Uterus (tissue), 4 donors: ENCODE measurements around the gene DYNAP. TPM values are rescaled to one million over a fixed set of nuclear protein-coding genes. Genes with fewer than 3 reads are reported as not detected.

Experiments
- DNase-seq, 2 donors: peaks; one replicate each; pipeline ENCODE4 v3.0.0-alpha.2; 2019 to 2020
- H3K27ac ChIP-seq, 2 donors: fragments of 200-600 bp; sonication (generic); 1 replicate in 1 of 2; 2 replicates in 1 of 2; pipeline ENCODE4 v1.5.1; 2016 to 2018
- H3K27me3 ChIP-seq, 2 donors: fragments of 200-600 bp; sonication (generic); one replicate each; pipeline ENCODE4 v1.5.1; 2018 to 2019; ENCODE audit warnings: control low read depth in 1 of 2
- H3K36me3 ChIP-seq, 2 donors: fragments of 200-600 bp; sonication (generic); one replicate each; pipeline ENCODE4 v1.5.1; 2019; ENCODE audit warnings: control low read depth in 1 of 2
- H3K4me1 ChIP-seq, 2 donors: fragments of 200-600 bp; sonication (generic); one replicate each; pipeline ENCODE4 v1.5.1; 2018 to 2019; ENCODE audit warnings: control low read depth in 1 of 2
- H3K4me3 ChIP-seq, 2 donors: fragments of 200-600 bp; sonication (generic); 1 replicate in 1 of 2; 2 replicates in 1 of 2; pipeline ENCODE4 v1.5.1; 2018 to 2019; ENCODE audit warnings: mild to moderate bottlenecking in 1 of 2
- H3K9me3 ChIP-seq, 2 donors: fragments of 200-600 bp; sonication (generic); one replicate each; pipeline ENCODE4 v1.5.1; 2019; ENCODE audit warnings: control low read depth in 1 of 2
- CTCF ChIP-seq, 4 experiments: fragments of 200-600 bp in 2 of 4; fragments of 450-650 bp in 2 of 4; sonication (generic) in 2 of 4; IDR thresholded peaks; one replicate each; pipeline ENCODE4 v1.5.1; 2016 to 2019; ENCODE audit warnings: antibody characterized with exemption in 4 of 4, mild to moderate bottlenecking in 2 of 4, moderate library complexity in 1 of 4
- POLR2A ChIP-seq, 2 donors: fragments of 450-650 bp; IDR thresholded peaks; one replicate each; pipeline ENCODE4 v1.6.1; 2016; ENCODE audit warnings: antibody characterized with exemption in 2 of 2, mild to moderate bottlenecking in 1 of 2, moderate library complexity in 1 of 2
- intact Hi-C: fragments of 100-400 bp; cut with DNase I; formaldehyde crosslinking; loops from one replicate; pipeline ENCODE4 v1.15.1; 2023; ENCODE audit warnings: low total_unique reads
- total RNA-seq, 4 donors: library from RNA; depleted of rRNA in 3 of 4; stranded (reverse); fragments of >200 nt in 3 of 4; gene quantifications; one replicate each; pipeline versions ENCODE4 v1.1.0 to v1.2.4, GENCODE V29; 2014 to 2023
- donor health status: DM: yes; HTN: yes; CAD: no.

The DYNAP gene
- total RNA-seq, 4 donors from 2014 or later: not detected

- Histone ChIP-seq H3K4me3 (no peak overlapping the region), H3K36me3 (no peaks in the 10 kb centered on the region), H3K27ac (no peak overlapping the region), H3K27me3 (no peaks in the 10 kb centered on the region), H3K9me3 (no peaks in the 10 kb centered on the region), H3K4me1 (no peaks in the 10 kb centered on the region)
- no peak for DNase-seq
- TF ChIP-seq POLR2A (IDR thresholded peaks at IDR 0.05) (no peak), CTCF (IDR thresholded peaks at IDR 0.05) (peak in 1 of 4 experiments; percentile 18)
- intact Hi-C loops: no loop called here
Observed at GRCh38 chr18:54558609-54559585, 32.1 kb upstream of the DYNAP start.

GRCh38 chr18:54561706-54562267 is 29.3 kb upstream of the DYNAP start:
- DNase-seq: no peak
- TF ChIP-seq POLR2A (IDR thresholded peaks at IDR 0.05): no peak
- TF ChIP-seq CTCF (IDR thresholded peaks at IDR 0.05): no peak
- no peaks in the 10 kb centered on the region for H3K4me1 ChIP-seq
- no peaks in the 10 kb centered on the region for H3K27me3 ChIP-seq
- intact Hi-C loops: no loop called here
- H3K36me3 ChIP-seq: no peaks in the 10 kb centered on the region
- no peak overlapping the region for H3K27ac ChIP-seq
- no peak overlapping the region for H3K4me3 ChIP-seq
- no peaks in the 10 kb centered on the region for H3K9me3 ChIP-seq

GRCh38 chr18:54580202-54580729 is 10.8 kb upstream of the DYNAP start:
- intact Hi-C loops: no loop called here
- TF ChIP-seq CTCF (IDR thresholded peaks at IDR 0.05): no peak
- no peak for TF ChIP-seq POLR2A (IDR thresholded peaks at IDR 0.05)
- no peak overlapping the region for H3K4me3 ChIP-seq
- no peaks in the 10 kb centered on the region for H3K27me3 ChIP-seq
- no peaks in the 10 kb centered on the region for H3K36me3 ChIP-seq
- no peak for DNase-seq
- H3K4me1 ChIP-seq: no peaks in the 10 kb centered on the region
- no peaks in the 10 kb centered on the region for H3K9me3 ChIP-seq
- no peak overlapping the region for H3K27ac ChIP-seq

- intact Hi-C loops: no loop called here
- no peaks in the 10 kb centered on the region for H3K27me3 ChIP-seq
- H3K9me3 ChIP-seq: no peaks in the 10 kb centered on the region
- H3K4me3 ChIP-seq: no peak overlapping the region
- H3K36me3 ChIP-seq: no peaks in the 10 kb centered on the region
- no peak overlapping the region for H3K27ac ChIP-seq
- no peak for TF ChIP-seq CTCF (IDR thresholded peaks at IDR 0.05)
- TF ChIP-seq POLR2A (IDR thresholded peaks at IDR 0.05): no peak
- DNase-seq: no peak
- H3K4me1 ChIP-seq: no peaks in the 10 kb centered on the region
Observed at GRCh38 chr18:54584065-54584464, 7.0 kb upstream of the DYNAP start.

- intact Hi-C loops: no loop called here
Observed at GRCh38 chr18:54585743-54586142, 5.3 kb upstream of the DYNAP start.

More at GRCh38 chr18:54585743-54586142, 5.3 kb upstream of the DYNAP start:
- DNase-seq: no peak
- no peak for TF ChIP-seq POLR2A (IDR thresholded peaks at IDR 0.05)
- no peak for TF ChIP-seq CTCF (IDR thresholded peaks at IDR 0.05)
- Histone ChIP-seq H3K27ac (no peak overlapping the region), H3K4me3 (no peak overlapping the region), H3K36me3 (no peaks in the 10 kb centered on the region), H3K4me1 (no peaks in the 10 kb centered on the region), H3K9me3 (no peaks in the 10 kb centered on the region), H3K27me3 (no peaks in the 10 kb centered on the region)
